Activated CD8-positive, alpha-beta T cell treated with anti-CD3 and anti-CD28 coated beads for 36 hours (primary cell): ENCODE results near the gene GRAMD2A. TPM values are rescaled to one million over a fixed set of nuclear protein-coding genes. Genes with fewer than 3 reads are reported as not detected.

Source experiments
- ATAC-seq: fragments of 200-7000 bp; cut with Tn5 transposase; one replicate; pipeline ENCODE4 v1.10.0; 2021; ENCODE audit warnings: mild to moderate bottlenecking, moderate library complexity
- CTCF ChIA-PET: fragments of 350-600 bp; sonication (Branson Sonifier 250); formaldehyde crosslinking; loops from one replicate; lab custom pipeline; 2021; ENCODE audit warnings: antibody characterized with exemption; lab: Charles Lee
- POLR2A ChIA-PET: fragments of 350-600 bp; sonication (Branson Sonifier 250); formaldehyde crosslinking; loops from one replicate; lab custom pipeline; 2021; ENCODE audit warnings: antibody characterized with exemption; lab: Charles Lee
- DNase-seq: peaks from one replicate; pipeline ENCODE4 v3.0.0-alpha.2; 2020
- H3K27ac Mint-ChIP-seq: one replicate; pipeline ENCODE4 v1.8.0; 2021; ENCODE audit warnings: mild to moderate bottlenecking, mixed read lengths
- H3K27me3 Mint-ChIP-seq: one replicate; pipeline ENCODE4 v1.8.0; 2021; ENCODE audit warnings: mixed read lengths
- H3K36me3 Mint-ChIP-seq: one replicate; pipeline ENCODE4 v1.8.0; 2021; ENCODE audit warnings: low read depth, mixed read lengths
- H3K4me1 Mint-ChIP-seq: one replicate; pipeline ENCODE4 v1.8.0; 2021; ENCODE audit warnings: low read depth, mixed read lengths
- H3K4me3 Mint-ChIP-seq: one replicate; pipeline ENCODE4 v1.8.0; 2021; ENCODE audit warnings: mild to moderate bottlenecking, moderate library complexity, mixed read lengths
- H3K9me3 Mint-ChIP-seq: one replicate; pipeline ENCODE4 v1.8.0; 2021; ENCODE audit warnings: mixed read lengths
- intact Hi-C: fragments of 100-400 bp; cut with micrococcal nuclease; formaldehyde crosslinking; loops from one replicate; pipeline ENCODE4 v1.10.0; 2022
- total RNA-seq, 2 experiments: library from RNA; stranded (reverse); gene quantifications; one replicate each; pipeline ENCODE4 v1.2.3, GENCODE V29; 2021
- TF ChIP-seq, protein P1 (sequence below): fragments of 200-600 bp; IDR thresholded peaks from one replicate; pipeline ENCODE4 v1.8.0; 2022; ENCODE audit warnings: antibody characterized with exemption, mild to moderate bottlenecking

The GRAMD2A gene
- total RNA-seq, 2 experiments from 2014 or later = not detected

DNA sequence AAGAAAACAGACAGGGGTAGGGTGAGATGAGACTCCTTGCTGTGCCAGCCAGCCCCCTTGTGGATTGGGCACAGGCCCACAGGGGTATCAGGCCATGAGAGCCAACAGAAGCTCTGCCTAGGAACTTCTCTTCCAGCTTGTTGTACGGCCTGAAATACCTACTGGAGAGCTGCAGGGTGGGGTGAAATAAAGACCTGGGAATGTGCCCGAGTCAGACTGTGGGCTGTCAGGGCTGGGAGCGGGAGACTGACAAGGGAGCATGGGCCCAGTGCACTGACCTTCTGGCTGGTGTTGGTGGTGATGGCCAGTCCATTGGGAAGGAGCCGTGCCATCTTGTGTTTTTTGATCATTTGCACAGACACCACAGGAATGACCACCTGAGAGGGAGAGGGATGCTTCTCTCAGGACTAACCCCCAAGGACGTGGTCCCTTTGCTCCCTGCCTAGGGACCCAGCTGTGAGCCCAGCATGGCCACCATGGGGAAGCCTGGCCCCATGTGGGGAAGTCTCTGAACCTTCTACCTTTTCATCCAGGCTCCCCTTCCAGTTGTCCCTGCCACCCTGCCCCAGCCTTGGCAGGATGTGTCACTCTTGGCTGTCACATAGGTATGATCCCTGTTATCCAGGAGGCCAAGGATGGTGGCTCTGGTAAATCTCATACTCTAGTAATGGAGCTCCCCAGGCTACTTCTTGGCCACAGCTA, 30.7 kb downstream of the GRAMD2A start:
- no peaks in the 10 kb centered on the region for H3K9me3 Mint-ChIP-seq
- intact Hi-C loops = no loop called here
- peaks cover 6% of the 10 kb centered on the region for H3K4me1 Mint-ChIP-seq
- no peak overlapping the region for H3K4me3 Mint-ChIP-seq
- no peaks in the 10 kb centered on the region for H3K36me3 Mint-ChIP-seq
- ATAC-seq (no peak), DNase-seq (no peak)
- no peak overlapping the region for H3K27ac Mint-ChIP-seq
- no peaks in the 10 kb centered on the region for H3K27me3 Mint-ChIP-seq
- ChIA-PET CTCF (interaction anchor here (2.2 kb wide), 1 partner anchor 11 kb away, joined by 13 read pairs; no protein-coding TSS in a partner anchor), POLR2A (no interaction called here)
- TF ChIP-seq, protein P1, sequence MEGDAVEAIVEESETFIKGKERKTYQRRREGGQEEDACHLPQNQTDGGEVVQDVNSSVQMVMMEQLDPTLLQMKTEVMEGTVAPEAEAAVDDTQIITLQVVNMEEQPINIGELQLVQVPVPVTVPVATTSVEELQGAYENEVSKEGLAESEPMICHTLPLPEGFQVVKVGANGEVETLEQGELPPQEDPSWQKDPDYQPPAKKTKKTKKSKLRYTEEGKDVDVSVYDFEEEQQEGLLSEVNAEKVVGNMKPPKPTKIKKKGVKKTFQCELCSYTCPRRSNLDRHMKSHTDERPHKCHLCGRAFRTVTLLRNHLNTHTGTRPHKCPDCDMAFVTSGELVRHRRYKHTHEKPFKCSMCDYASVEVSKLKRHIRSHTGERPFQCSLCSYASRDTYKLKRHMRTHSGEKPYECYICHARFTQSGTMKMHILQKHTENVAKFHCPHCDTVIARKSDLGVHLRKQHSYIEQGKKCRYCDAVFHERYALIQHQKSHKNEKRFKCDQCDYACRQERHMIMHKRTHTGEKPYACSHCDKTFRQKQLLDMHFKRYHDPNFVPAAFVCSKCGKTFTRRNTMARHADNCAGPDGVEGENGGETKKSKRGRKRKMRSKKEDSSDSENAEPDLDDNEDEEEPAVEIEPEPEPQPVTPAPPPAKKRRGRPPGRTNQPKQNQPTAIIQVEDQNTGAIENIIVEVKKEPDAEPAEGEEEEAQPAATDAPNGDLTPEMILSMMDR = no peak

DNA sequence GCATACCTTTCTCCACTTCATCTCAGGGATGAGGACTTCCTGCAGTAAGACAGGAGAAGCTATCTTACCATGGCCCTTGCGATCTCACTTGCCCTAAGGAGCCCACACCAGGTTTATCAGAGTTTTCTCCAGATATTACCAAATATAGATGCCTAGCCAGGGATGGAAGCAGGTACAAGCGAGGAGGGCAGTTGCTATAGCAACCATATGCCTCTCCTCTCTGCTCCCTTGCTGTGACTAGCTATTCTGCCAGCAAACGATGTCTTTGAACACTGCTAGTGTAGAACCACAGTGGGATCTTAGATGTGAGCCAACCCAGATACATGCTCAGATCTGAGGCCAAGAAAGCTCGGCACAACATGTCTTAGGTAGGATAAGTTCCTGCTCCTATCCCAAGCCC, 33.9 kb downstream of the GRAMD2A start:
- CTCF ChIA-PET = interaction anchor here (1.0 to 2.7 kb wide), 5 partner anchors 8 to 420 kb away, joined by 3 to 9 read pairs (median 3); no protein-coding TSS in a partner anchor
- H3K36me3 Mint-ChIP-seq = no peaks in the 10 kb centered on the region

DNA sequence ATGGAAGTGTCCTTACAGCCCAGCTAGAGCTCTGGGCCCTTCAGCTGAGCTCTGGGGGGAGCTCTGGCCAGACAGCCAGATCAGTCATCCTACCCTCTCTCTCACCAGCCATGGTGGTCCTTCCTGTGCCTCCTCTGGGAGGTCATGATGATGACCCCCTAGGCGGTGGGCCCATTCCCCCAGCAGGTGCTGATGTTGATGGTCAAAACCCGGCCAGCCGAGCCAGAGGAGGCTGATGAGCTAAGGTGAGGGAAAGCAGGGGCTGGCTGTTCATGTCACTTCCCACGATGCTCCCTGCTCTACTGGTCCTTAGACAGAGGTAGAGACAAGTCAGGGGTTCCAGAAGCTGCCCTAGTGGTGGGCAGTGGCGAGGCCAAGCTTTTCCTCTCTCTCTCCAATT, 35.0 kb downstream of the GRAMD2A start:
- H3K4me3 Mint-ChIP-seq = no peak overlapping the region
- DNase-seq (no peak), ATAC-seq (no peak)
- no peaks in the 10 kb centered on the region for H3K9me3 Mint-ChIP-seq
- H3K36me3 Mint-ChIP-seq = no peaks in the 10 kb centered on the region
- POLR2A ChIA-PET = no interaction called here
- intact Hi-C loops = no loop called here
- no peaks in the 10 kb centered on the region for H3K4me1 Mint-ChIP-seq
- TF ChIP-seq, protein P1 = no peak
- H3K27me3 Mint-ChIP-seq = no peaks in the 10 kb centered on the region
- CTCF ChIA-PET = interaction anchor here (1.2 to 2.7 kb wide), 2 partner anchors 361 to 410 kb away, joined by 3 to 9 read pairs; no protein-coding TSS in a partner anchor
- H3K27ac Mint-ChIP-seq = no peak overlapping the region

More for the DNA sequence above, 33.9 kb downstream of the GRAMD2A start:
- ATAC-seq (no peak), DNase-seq (no peak)
- peaks cover 6% of the 10 kb centered on the region for H3K4me1 Mint-ChIP-seq
- no peaks in the 10 kb centered on the region for H3K27me3 Mint-ChIP-seq
- no peak overlapping the region for H3K27ac Mint-ChIP-seq
- no peak overlapping the region for H3K4me3 Mint-ChIP-seq
- no peaks in the 10 kb centered on the region for H3K9me3 Mint-ChIP-seq
- TF ChIP-seq, protein P1 = no peak
- intact Hi-C loops = no loop called here
- POLR2A ChIA-PET = no interaction called here

DNA sequence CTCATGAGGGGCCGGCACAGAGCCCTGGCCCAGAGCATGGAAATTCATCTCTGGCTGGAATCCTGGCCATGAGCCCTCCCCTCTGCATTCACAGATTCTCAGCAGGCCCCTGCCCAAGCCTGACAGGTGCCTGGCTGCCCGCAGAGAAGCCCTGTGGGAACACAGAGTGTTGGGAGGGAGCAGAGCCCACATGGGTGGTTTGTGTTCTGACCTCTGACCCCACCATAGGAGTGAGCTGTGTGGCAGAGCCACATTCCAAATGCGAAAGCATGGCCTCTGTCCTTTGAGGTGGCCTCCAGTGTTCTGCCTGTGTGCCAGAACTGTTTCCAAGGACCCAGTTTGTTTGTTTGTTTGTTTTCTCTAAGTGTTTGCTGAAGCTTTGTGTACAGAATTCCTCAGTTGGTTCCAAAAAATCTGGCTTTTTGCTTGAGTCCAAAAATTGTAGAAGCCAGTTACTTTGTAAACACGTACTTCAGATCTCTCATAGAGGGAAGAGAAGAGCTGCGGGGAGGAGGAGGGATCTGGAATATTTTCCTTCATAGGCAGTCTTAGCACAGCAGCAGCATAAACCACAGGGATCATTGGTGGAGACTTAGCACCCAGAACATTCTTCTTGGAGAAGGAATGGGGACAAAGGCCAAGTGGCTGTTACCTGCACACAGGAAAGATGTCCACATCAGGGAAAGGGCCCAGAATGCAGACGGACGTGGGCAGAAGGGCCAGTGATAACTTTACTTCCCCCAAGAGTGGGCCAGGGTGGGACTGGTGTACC, 36.0 kb downstream of the GRAMD2A start:
- Mint-ChIP-seq H3K27ac (no peak overlapping the region), H3K4me1 (no peaks in the 10 kb centered on the region), H3K36me3 (no peaks in the 10 kb centered on the region), H3K27me3 (no peaks in the 10 kb centered on the region), H3K9me3 (no peaks in the 10 kb centered on the region), H3K4me3 (no peak overlapping the region)
- TF ChIP-seq, protein P1 = no peak
- ATAC-seq (no peak), DNase-seq (no peak)
- POLR2A ChIA-PET = no interaction called here
- intact Hi-C loops = no loop called here
- CTCF ChIA-PET = interaction anchor here (2.7 kb wide), 1 partner anchor 360 kb away, joined by 9 read pairs; no protein-coding TSS in a partner anchor
